Fibroblast of the aortic adventitia (primary cell): ENCODE measurements around the gene NDUFAF8. TPM values are rescaled to one million over a fixed set of nuclear protein-coding genes. Genes with fewer than 3 reads are reported as not detected.

Experiments used
- DNase-seq: peaks from one replicate; pipeline ENCODE4 v3.0.0-alpha.2; 2010; ENCODE audit warnings: low read depth
- H3K4me3 ChIP-seq: 2 replicates; pipeline ENCODE4 v1.5.1; 2011; ENCODE audit warnings: low read depth, mild to moderate bottlenecking, control low read depth, low read length, moderate library complexity
- CTCF ChIP-seq: IDR thresholded peaks from 2 replicates; pipeline ENCODE4 v1.5.1; 2011; ENCODE audit warnings: mild to moderate bottlenecking, low read length, control low read depth, inconsistent platforms; ENCODE audit not compliant: insufficient read depth
- total RNA-seq: library from RNA; depleted of rRNA; stranded (reverse); fragments of >200 nt; gene quantifications from 2 replicates; pipeline ENCODE4 v1.2.3, GENCODE V29; 2012; ENCODE audit warnings: low replicate concordance

The NDUFAF8 gene
- total RNA-seq, 1 donor: 27.4 TPM

- no peak overlapping the region for H3K4me3 ChIP-seq
- no peak for TF ChIP-seq CTCF
- DNase-seq: no peak
These were observed 46.1 kb upstream of the NDUFAF8 start for GRCh38 chr17:81193051-81193410.

- no peak for TF ChIP-seq CTCF
- DNase-seq: peak; percentile 15
These were observed 45.5 kb upstream of the NDUFAF8 start for GRCh38 chr17:81193470-81194224.

GRCh38 chr17:81194225-81194760 lies 44.8 kb upstream of the NDUFAF8 start:
- H3K4me3 ChIP-seq: no peak overlapping the region
- no peak for DNase-seq
- TF ChIP-seq CTCF: no peak

More at GRCh38 chr17:81193470-81194224, 45.5 kb upstream of the NDUFAF8 start:
- no peak overlapping the region for H3K4me3 ChIP-seq

- no peak overlapping the region for H3K4me3 ChIP-seq
- no peak for TF ChIP-seq CTCF
- DNase-seq: no peak
These were observed 43.9 kb upstream of the NDUFAF8 start for GRCh38 chr17:81194941-81195901.

GRCh38 chr17:81195941-81196495 lies 43.1 kb upstream of the NDUFAF8 start:
- DNase-seq: no peak
- no peak overlapping the region for H3K4me3 ChIP-seq
- no peak for TF ChIP-seq CTCF
